GM23338 (cell line): ENCODE data around the gene SFTPD. TPM values are rescaled to one million over a fixed set of nuclear protein-coding genes. Genes with fewer than 3 reads are reported as not detected.
"Not testable (repeated sequence)": the region's sequence is repeated elsewhere in the genome, so short reads cannot be mapped to it uniquely, and the experiment has no call there.

Source experiments
- ATAC-seq: fragments of 200-7000 bp; cut with Tn5 transposase; 3 replicates; pipeline ENCODE4 v1.9.1; 2020
- DNase-seq: peaks from one replicate; pipeline ENCODE4 v3.0.0-alpha.2; 2015; ENCODE audit warnings: low spot score
- H2AFZ ChIP-seq: fragments of 200-600 bp; sonication (generic); 2 replicates; pipeline ENCODE4 v1.8.0; 2016; ENCODE audit warnings: antibody characterized with exemption, mild to moderate bottlenecking, moderate library complexity
- H3F3A ChIP-seq: fragments of 200-600 bp; sonication (generic); replicated peaks from 2 replicates; pipeline ENCODE4 v1.8.0; 2017; ENCODE audit warnings: antibody characterized with exemption, mixed run types, low read depth
- H3K27ac ChIP-seq: fragments of 200-600 bp; sonication (generic); 2 replicates; pipeline ENCODE4 v1.6.1; 2016; ENCODE audit warnings: low read depth
- H3K27me3 ChIP-seq: fragments of 200-600 bp; sonication (generic); 2 replicates; pipeline ENCODE4 v1.8.0; 2016; ENCODE audit warnings: mild to moderate bottlenecking, mixed run types, moderate library complexity; ENCODE audit not compliant: insufficient read depth
- H3K36me3 ChIP-seq: fragments of 200-600 bp; sonication (generic); 2 replicates; pipeline ENCODE4 v1.8.0; 2016; ENCODE audit warnings: mild to moderate bottlenecking; ENCODE audit not compliant: insufficient read depth
- H3K4me1 ChIP-seq: fragments of 200-600 bp; sonication (generic); 2 replicates; pipeline ENCODE4 v1.8.0; 2016; ENCODE audit warnings: mild to moderate bottlenecking, moderate library complexity; ENCODE audit not compliant: insufficient read depth
- H3K4me2 ChIP-seq: fragments of 200-600 bp; sonication (generic); 2 replicates; pipeline ENCODE4 v1.7.1; 2017; ENCODE audit warnings: mixed run types
- H3K4me3 ChIP-seq: fragments of 200-600 bp; sonication (generic); 2 replicates; pipeline ENCODE4 v1.6.1; 2016; ENCODE audit warnings: mixed run types
- H3K79me2 ChIP-seq: fragments of 200-600 bp; sonication (generic); replicated peaks from 2 replicates; pipeline ENCODE4 v1.8.0; 2017; ENCODE audit warnings: mild to moderate bottlenecking; ENCODE audit not compliant: insufficient read depth
- H3K9me2 ChIP-seq: fragments of 200-600 bp; sonication (generic); 2 replicates; pipeline ENCODE4 v1.8.0; 2017; ENCODE audit not compliant: insufficient read depth
- H4K20me1 ChIP-seq: fragments of 200-600 bp; sonication (generic); replicated peaks from 2 replicates; pipeline ENCODE4 v1.8.0; 2017; ENCODE audit warnings: mild to moderate bottlenecking; ENCODE audit not compliant: insufficient read depth
- H3K27ac Mint-ChIP-seq: 2 replicates; pipeline ENCODE4 v1.8.0; 2020; ENCODE audit warnings: inconsistent platforms, mild to moderate bottlenecking, moderate library complexity, mixed read lengths
- H3K27me3 Mint-ChIP-seq: 3 replicates; pipeline ENCODE4 v1.8.0; 2022; ENCODE audit warnings: low read depth, mild to moderate bottlenecking, moderate library complexity, mixed read lengths, inconsistent platforms; ENCODE audit not compliant: insufficient read depth, poor library complexity
- H3K36me3 Mint-ChIP-seq: 3 replicates; pipeline ENCODE4 v1.8.0; 2021; ENCODE audit warnings: low read depth, mild to moderate bottlenecking, inconsistent platforms, moderate library complexity, mixed read lengths
- H3K4me1 Mint-ChIP-seq: 3 replicates; pipeline ENCODE4 v1.8.0; 2020; ENCODE audit warnings: mild to moderate bottlenecking, inconsistent platforms, mixed read lengths
- H3K4me3 Mint-ChIP-seq: 3 replicates; pipeline ENCODE4 v1.8.0; 2021; ENCODE audit warnings: moderate library complexity, mild to moderate bottlenecking, inconsistent platforms, mixed read lengths
- H3K9me3 Mint-ChIP-seq: 3 replicates; pipeline ENCODE4 v1.8.0; 2020; ENCODE audit warnings: moderate library complexity, mild to moderate bottlenecking, inconsistent platforms, mixed read lengths
- CREB1 ChIP-seq: fragments of 250-450 bp; sonication (Bioruptor Pico); IDR thresholded peaks from 2 replicates; pipeline ENCODE4 v1.5.0; 2020; ENCODE audit warnings: low read depth, mild to moderate bottlenecking, moderate library complexity
- EZH2 ChIP-seq: fragments of 200-600 bp; sonication (generic); IDR thresholded peaks from one replicate; pipeline ENCODE4 v1.8.0; 2017; ENCODE audit warnings: antibody characterized with exemption, mild to moderate bottlenecking, low read depth; ENCODE audit not compliant: unreplicated experiment
- EZH2phosphoT487 ChIP-seq: fragments of 200-600 bp; sonication (generic); IDR thresholded peaks from one replicate; pipeline ENCODE4 v1.8.1; 2018; ENCODE audit warnings: antibody characterized with exemption; ENCODE audit not compliant: unreplicated experiment
- NANOG ChIP-seq: IDR thresholded peaks from 2 replicates; pipeline ENCODE4 v1.6.1; 2016; ENCODE audit warnings: antibody characterized with exemption, borderline replicate concordance
- polyA plus RNA-seq: library from polyadenylated mRNA; unstranded; fragments of >200 nt; fragmentation: Nextera tagmentation; extraction: Ambion mirVana; gene quantifications from 2 replicates; pipeline ENCODE4 v1.2.1, GENCODE V29; 2016
- total RNA-seq: library from RNA; depleted of rRNA; stranded (reverse); fragments of >200 nt; shearing (Covaris generic); gene quantifications from 2 replicates; pipeline ENCODE4 v1.2.3, GENCODE V29; 2014
- TF ChIP-seq, protein P1 (sequence below), 2 experiments: fragments of 200-600 bp in 1 of 2; sonication (generic) in 1 of 2; conservative IDR thresholded peaks; 2 replicates each; pipeline versions ENCODE4 v1.5.1 to v1.6.1; 2016 to 2017; ENCODE audit warnings: antibody characterized with exemption in 2 of 2, low read depth in 2 of 2, mild to moderate bottlenecking in 2 of 2, moderate library complexity in 1 of 2

Gene SFTPD
- total and polyA plus RNA-seq, 2 experiments from 2014 or later = not detected

DNA sequence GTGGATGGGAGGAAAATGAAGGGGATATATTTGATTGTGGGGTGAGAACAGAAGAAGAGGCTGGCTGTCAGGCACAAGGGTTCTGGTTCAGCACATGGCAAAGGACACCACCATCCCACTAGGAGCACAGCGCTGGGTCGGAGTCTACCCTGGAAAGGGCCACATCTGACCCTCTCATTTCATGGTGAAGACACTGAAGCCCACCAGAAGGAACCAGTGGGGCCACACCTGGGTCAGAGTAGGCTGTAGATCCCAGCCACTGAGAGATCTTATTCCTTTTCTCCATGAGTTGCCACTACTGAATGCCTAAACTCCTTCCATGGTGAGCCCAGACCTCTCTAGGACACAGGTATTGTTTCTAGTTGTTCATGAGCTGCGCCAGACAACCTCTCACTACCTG is 25.8 kb downstream of the SFTPD start (continued):
- no peak for TF ChIP-seq EZH2phosphoT487
- no peak for TF ChIP-seq NANOG
- no peak for TF ChIP-seq CREB1
- TF ChIP-seq EZH2 = no peak

DNA sequence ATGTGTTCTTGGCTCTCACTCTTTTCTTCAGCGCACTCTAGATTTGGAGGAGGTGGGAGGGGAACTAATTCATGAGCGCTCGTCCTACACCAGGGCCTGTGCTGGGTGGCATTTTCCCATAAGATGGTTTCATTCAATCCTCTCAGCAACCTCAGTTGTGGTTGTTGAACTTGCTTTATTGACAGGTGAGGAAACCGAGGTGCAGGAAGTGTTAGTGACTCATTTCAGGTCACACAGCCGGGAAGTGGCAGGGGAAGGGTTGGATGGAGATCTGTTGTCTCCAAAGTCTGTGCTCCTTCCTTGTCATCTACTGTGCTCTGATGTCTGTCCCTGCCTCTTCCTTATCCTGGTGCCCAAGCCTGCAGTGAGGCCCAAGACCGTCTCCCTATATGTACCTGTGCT is 26.9 kb downstream of the SFTPD start:
- not testable (repeated sequence) for H3K27ac Mint-ChIP-seq

DNA sequence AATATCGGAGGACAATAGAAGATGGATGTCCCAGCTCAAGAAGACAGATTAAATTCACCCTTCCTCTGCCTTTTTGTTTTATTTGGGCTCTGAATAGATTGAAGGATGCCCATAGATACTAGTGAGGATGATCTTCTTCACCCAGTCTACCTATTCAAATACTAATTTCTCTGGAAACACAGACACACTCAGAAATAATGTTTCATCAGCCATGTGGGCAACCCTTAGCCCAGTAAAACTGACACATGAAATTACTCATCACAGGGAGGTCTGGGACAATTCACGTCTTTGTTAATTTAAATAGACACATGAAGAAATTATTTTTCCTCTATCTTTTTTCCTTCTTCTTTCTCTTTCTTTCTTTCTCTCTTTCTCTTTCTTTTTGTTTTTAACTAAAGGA is 33.1 kb downstream of the SFTPD start:
- not testable (repeated sequence) for H3K36me3 ChIP-seq, H3K9me3 Mint-ChIP-seq, H3K4me1 Mint-ChIP-seq, H3K4me3 ChIP-seq, H2AFZ ChIP-seq, H3K27me3 Mint-ChIP-seq, H3K27ac ChIP-seq, H3K4me1 ChIP-seq, H4K20me1 ChIP-seq, H3K9me2 ChIP-seq, H3K27ac Mint-ChIP-seq, H3F3A ChIP-seq, DNase-seq, H3K27me3 ChIP-seq, ATAC-seq, H3K4me2 ChIP-seq, H3K79me2 ChIP-seq, H3K4me3 Mint-ChIP-seq, H3K36me3 Mint-ChIP-seq

More for the DNA sequence above, 26.9 kb downstream of the SFTPD start:
- not testable (repeated sequence) for H4K20me1 ChIP-seq, H2AFZ ChIP-seq, H3F3A ChIP-seq, H3K4me1 ChIP-seq, ATAC-seq, H3K9me2 ChIP-seq, H3K27ac ChIP-seq, H3K36me3 Mint-ChIP-seq, H3K4me3 ChIP-seq, H3K4me2 ChIP-seq, H3K4me3 Mint-ChIP-seq, H3K4me1 Mint-ChIP-seq, H3K36me3 ChIP-seq, H3K27me3 Mint-ChIP-seq, H3K79me2 ChIP-seq, DNase-seq, H3K27me3 ChIP-seq
- peaks cover 10% of the 10 kb centered on the region for H3K9me3 Mint-ChIP-seq

DNA sequence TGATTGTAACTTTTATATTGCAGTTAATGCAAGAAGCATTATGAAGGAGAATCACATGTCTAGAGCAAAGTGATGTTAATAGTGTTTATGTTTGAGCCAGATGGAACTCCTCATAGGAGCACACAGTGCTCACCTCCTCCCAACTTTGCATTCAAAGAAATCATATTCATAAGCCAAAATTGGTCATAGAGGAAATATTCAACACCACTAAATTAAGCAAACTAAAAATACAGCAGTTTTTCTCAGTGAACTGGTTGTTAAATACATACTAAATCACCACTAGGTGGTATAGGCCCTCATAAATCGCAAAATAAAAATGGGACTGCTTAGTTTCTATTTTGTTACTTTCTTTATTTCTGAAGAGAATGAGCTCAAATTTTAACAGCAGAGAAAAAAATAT is 34.4 kb downstream of the SFTPD start:
- not testable (repeated sequence) for H3K27me3 ChIP-seq, H3K4me3 Mint-ChIP-seq, H4K20me1 ChIP-seq, ATAC-seq, H3K27ac ChIP-seq, H3K36me3 ChIP-seq, H2AFZ ChIP-seq, H3K4me3 ChIP-seq, H3K36me3 Mint-ChIP-seq, H3K27ac Mint-ChIP-seq, H3K9me3 Mint-ChIP-seq, H3K79me2 ChIP-seq, H3K27me3 Mint-ChIP-seq, H3K4me1 ChIP-seq, H3K4me2 ChIP-seq, H3K4me1 Mint-ChIP-seq, H3K9me2 ChIP-seq, H3F3A ChIP-seq
- DNase-seq = peak; percentile 13
- TF ChIP-seq, protein P1, sequence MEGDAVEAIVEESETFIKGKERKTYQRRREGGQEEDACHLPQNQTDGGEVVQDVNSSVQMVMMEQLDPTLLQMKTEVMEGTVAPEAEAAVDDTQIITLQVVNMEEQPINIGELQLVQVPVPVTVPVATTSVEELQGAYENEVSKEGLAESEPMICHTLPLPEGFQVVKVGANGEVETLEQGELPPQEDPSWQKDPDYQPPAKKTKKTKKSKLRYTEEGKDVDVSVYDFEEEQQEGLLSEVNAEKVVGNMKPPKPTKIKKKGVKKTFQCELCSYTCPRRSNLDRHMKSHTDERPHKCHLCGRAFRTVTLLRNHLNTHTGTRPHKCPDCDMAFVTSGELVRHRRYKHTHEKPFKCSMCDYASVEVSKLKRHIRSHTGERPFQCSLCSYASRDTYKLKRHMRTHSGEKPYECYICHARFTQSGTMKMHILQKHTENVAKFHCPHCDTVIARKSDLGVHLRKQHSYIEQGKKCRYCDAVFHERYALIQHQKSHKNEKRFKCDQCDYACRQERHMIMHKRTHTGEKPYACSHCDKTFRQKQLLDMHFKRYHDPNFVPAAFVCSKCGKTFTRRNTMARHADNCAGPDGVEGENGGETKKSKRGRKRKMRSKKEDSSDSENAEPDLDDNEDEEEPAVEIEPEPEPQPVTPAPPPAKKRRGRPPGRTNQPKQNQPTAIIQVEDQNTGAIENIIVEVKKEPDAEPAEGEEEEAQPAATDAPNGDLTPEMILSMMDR (conservative IDR thresholded peaks at IDR 0.05; ENCODE audit: low read depth in 2 of 2) = peak in 1 of 2 experiments; percentile 37; a peak in 2 of 4 replicates
